Ascending aorta (tissue), 2 donors: ENCODE measurements around the gene RIT1. TPM values are rescaled to one million over a fixed set of nuclear protein-coding genes. Genes with fewer than 3 reads are reported as not detected.

Experiments used
- DNase-seq, 2 donors: peaks; one replicate each; pipeline ENCODE4 v3.0.0-alpha.2; 2019; ENCODE audit warnings: low spot score in 2 of 2
- H3K27ac ChIP-seq, 2 donors: fragments of 200-600 bp; sonication (generic); one replicate each; pipeline ENCODE4 v1.5.1; 2016 to 2017; ENCODE audit warnings: mild to moderate bottlenecking in 1 of 2
- H3K27me3 ChIP-seq: fragments of 200-600 bp; sonication (generic); one replicate; pipeline ENCODE4 v1.5.1; 2017
- H3K36me3 ChIP-seq, 2 donors: fragments of 200-600 bp; sonication (generic); one replicate each; pipeline ENCODE4 v1.5.1; 2016
- H3K4me1 ChIP-seq, 2 donors: fragments of 200-600 bp; sonication (generic); one replicate each; pipeline ENCODE4 v1.5.1; 2016 to 2017; ENCODE audit warnings: mild to moderate bottlenecking in 1 of 2
- H3K4me3 ChIP-seq, 2 donors: fragments of 200-600 bp; sonication (generic); one replicate each; pipeline ENCODE4 v1.5.1; 2016 to 2017; ENCODE audit warnings: mild to moderate bottlenecking in 1 of 2
- H3K9me3 ChIP-seq, 2 donors: fragments of 200-600 bp; sonication (generic); one replicate each; pipeline ENCODE4 v1.5.1; 2016
- CTCF ChIP-seq, 3 experiments: fragments of 200-600 bp in 2 of 3; fragments of 450-650 bp in 1 of 3; sonication (generic) in 2 of 3; IDR thresholded peaks; one replicate each; pipeline ENCODE4 v1.5.1; 2016 to 2019; ENCODE audit warnings: antibody characterized with exemption in 3 of 3, mild to moderate bottlenecking in 1 of 3, moderate library complexity in 1 of 3
- intact Hi-C: fragments of 100-400 bp; cut with DNase I; formaldehyde crosslinking; loops from one replicate; pipeline ENCODE4 v1.15.1; 2023
- total RNA-seq: library from RNA; depleted of rRNA; stranded (reverse); fragments of >200 nt; gene quantifications from one replicate; pipeline ENCODE4 v1.1.0, GENCODE V29; 2016

RIT1 gene
- total RNA-seq, 1 donor from 2014 or later, result 17.1 TPM

DNA sequence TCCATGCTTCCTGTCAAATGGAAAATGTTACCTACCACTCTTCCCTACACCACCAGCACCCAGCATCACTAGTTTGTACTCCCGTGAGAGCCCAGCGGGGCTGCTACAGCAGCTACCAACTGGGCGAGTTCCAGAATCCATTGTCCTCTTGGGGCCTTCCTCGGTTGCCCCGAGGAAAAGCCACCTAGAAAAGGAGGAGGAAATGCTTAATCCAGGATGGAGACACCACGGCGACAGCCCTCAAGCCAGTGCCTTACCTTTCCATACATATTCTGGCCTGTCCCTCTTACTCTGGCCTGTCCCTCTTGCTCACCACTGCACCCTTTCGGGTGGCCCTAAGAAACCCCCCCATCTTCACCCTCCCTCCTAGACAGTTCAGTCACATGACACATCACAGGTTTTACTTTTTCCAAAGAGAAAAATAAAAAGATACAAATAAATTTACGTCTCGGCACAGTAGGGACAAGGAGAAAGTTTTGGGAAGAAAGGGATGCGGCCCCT is 478 bp downstream of the RIT1 start:
- H3K9me3 ChIP-seq, result no peaks in the 10 kb centered on the region
- H3K27ac ChIP-seq, result peak overlapping the region; percentile 90 to 95
- TF ChIP-seq CTCF (IDR thresholded peaks at IDR 0.05), result peak in 1 of 3 experiments; percentile 22
- peaks cover 3 to 15% of the 10 kb centered on the region in 2 donors for H3K4me1 ChIP-seq
- peak overlapping the region; percentile 78 to 84 for H3K4me3 ChIP-seq
- peaks cover 44 to 67% of the 10 kb centered on the region in 2 donors for H3K36me3 ChIP-seq
- DNase-seq, result no peak
- intact Hi-C loops, result loop anchor here (1.0 to 2.0 kb wide), 4 partner anchors 16 to 222 kb away; partner anchors contain the start of genes DAP3, KHDC4 and YY1AP1
- H3K27me3 ChIP-seq, result no peaks in the 10 kb centered on the region

GRCh38 chr1:155909894-155910293 is 1.3 kb downstream of the RIT1 start:
- H3K27ac ChIP-seq, result peak overlapping the region; percentile 90 to 95
- peak in 1 of 2 donors; percentile 21 for DNase-seq
- H3K4me3 ChIP-seq, result peak overlapping the region; percentile 78 to 84
- TF ChIP-seq CTCF (IDR thresholded peaks at IDR 0.05), result no peak
- H3K4me1 ChIP-seq, result peaks cover 3 to 15% of the 10 kb centered on the region in 2 donors
- peaks cover 42 to 68% of the 10 kb centered on the region in 2 donors for H3K36me3 ChIP-seq
- H3K9me3 ChIP-seq, result no peaks in the 10 kb centered on the region
- H3K27me3 ChIP-seq, result no peaks in the 10 kb centered on the region
- intact Hi-C loops, result loop anchor here (2.0 kb wide), 2 partner anchors 15 to 221 kb away; partner anchors contain the start of genes DAP3 and YY1AP1

DNA sequence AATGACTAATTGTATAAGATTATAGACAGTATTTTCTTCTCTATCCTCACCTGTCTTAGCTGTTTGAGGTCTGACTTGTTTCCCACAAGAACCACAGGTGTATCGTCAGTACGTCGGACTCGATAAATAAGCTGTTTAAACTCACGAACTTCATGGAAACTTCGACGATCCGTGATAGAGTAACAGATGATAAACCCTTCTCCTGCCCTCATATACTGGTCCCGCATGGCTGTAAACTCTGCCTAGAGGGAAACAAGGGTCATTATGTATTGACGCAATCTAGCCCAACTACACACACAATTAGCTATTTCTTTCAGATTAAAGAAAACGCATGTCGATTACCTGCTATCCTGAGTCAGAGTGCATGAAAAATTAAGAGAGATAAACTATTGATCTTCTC is 6.9 kb downstream of the RIT1 start:
- H3K4me1 ChIP-seq, result peaks cover 0 to 1% of the 10 kb centered on the region in 2 donors
- no peak for DNase-seq
- intact Hi-C loops, result no loop called here
- H3K4me3 ChIP-seq, result no peak overlapping the region
- TF ChIP-seq CTCF (IDR thresholded peaks at IDR 0.05), result no peak
- H3K9me3 ChIP-seq, result no peaks in the 10 kb centered on the region
- H3K36me3 ChIP-seq, result peaks cover 84 to 98% of the 10 kb centered on the region in 2 donors
- H3K27me3 ChIP-seq, result no peaks in the 10 kb centered on the region
- H3K27ac ChIP-seq, result no peak overlapping the region

DNA sequence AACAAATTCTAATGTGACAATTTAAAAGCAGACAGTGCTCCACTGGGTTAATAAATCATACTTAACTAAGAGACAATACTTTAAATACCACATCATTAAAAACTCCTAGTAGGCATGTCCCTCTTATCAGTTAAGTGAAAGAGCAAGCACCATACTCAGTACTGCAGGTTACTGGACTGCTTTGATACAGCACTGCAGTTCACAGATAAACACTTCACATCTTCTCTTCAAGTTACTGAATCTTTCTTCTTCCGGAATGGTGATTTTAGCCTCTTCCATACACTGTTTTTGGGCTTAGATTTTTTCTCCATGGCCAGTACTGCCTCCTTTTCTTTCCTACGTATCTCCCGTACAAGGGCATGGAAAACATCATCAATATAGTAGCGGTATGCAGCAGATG is 11.0 kb downstream of the RIT1 start:
- no peak overlapping the region for H3K27ac ChIP-seq
- intact Hi-C loops, result no loop called here
- peaks cover 84 to 91% of the 10 kb centered on the region in 2 donors for H3K36me3 ChIP-seq

DNA sequence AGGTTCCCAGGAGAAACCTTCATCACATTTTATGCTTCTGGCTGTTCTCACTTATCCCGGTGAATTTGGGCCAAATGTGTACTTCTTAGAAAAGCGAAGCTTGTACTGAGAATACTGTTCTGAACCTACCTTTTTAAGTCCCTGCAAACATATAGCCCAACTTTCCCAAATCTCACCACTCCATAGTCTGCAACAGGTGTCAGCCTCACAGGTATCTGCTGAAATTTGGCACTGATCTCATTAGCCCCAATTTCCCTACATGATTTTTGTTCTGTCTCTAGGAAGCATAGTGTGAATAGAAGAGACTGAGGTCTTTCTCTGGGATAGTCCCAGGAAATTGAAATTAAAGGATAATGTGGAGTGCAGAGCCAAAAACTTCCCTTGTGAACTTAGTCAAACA is 11.5 kb downstream of the RIT1 start:
- Histone ChIP-seq H3K4me1 (peaks cover 0 to 2% of the 10 kb centered on the region in 2 donors), H3K36me3 (peaks cover 79 to 86% of the 10 kb centered on the region in 2 donors), H3K27me3 (no peaks in the 10 kb centered on the region), H3K9me3 (no peaks in the 10 kb centered on the region), H3K4me3 (no peak overlapping the region), H3K27ac (no peak overlapping the region)
- no peak for DNase-seq
- TF ChIP-seq CTCF (IDR thresholded peaks at IDR 0.05), result no peak
- intact Hi-C loops, result no loop called here

More for the DNA sequence above, 11.0 kb downstream of the RIT1 start:
- DNase-seq, result no peak
- Histone ChIP-seq H3K27me3 (no peaks in the 10 kb centered on the region), H3K4me1 (peaks cover 0 to 2% of the 10 kb centered on the region in 2 donors), H3K9me3 (no peaks in the 10 kb centered on the region), H3K4me3 (no peak overlapping the region)
- TF ChIP-seq CTCF (IDR thresholded peaks at IDR 0.05), result no peak
